Mucosa of rectum (tissue), 2 donors: ENCODE results near the gene ELOF1.
A peak's percentile ranks its signal among the peaks of the same experiment; 100 is the strongest.

Experiments used
- H3K27ac ChIP-seq, 2 donors: one replicate each; pipeline ENCODE4 v1.7.0; 2013; ENCODE audit warnings: inconsistent platforms in 2 of 2, low read depth in 2 of 2, low read length in 2 of 2
- H3K27me3 ChIP-seq, 2 donors: one replicate each; pipeline ENCODE4 v1.7.0; 2013; ENCODE audit warnings: low read length in 2 of 2; ENCODE audit not compliant: control insufficient read depth in 2 of 2, insufficient read depth in 2 of 2
- H3K36me3 ChIP-seq, 2 donors: one replicate each; pipeline ENCODE4 v1.7.0; 2013; ENCODE audit warnings: low read length in 2 of 2; ENCODE audit not compliant: control insufficient read depth in 2 of 2, insufficient read depth in 2 of 2
- H3K4me1 ChIP-seq, 2 donors: one replicate each; pipeline ENCODE4 v1.7.0; 2013; ENCODE audit warnings: low read length in 2 of 2, mild to moderate bottlenecking in 1 of 2; ENCODE audit not compliant: control insufficient read depth in 2 of 2, insufficient read depth in 2 of 2
- H3K4me3 ChIP-seq, 2 donors: one replicate each; pipeline ENCODE4 v1.7.0; 2013; ENCODE audit warnings: low read length in 2 of 2
- H3K9ac ChIP-seq, 2 donors: one replicate each; pipeline ENCODE4 v1.7.0; 2013; ENCODE audit warnings: low read length in 2 of 2, low read depth in 1 of 2, mild to moderate bottlenecking in 1 of 2
- H3K9me3 ChIP-seq, 2 donors: one replicate each; pipeline ENCODE4 v1.7.0; 2013; ENCODE audit warnings: low read length in 2 of 2; ENCODE audit not compliant: control insufficient read depth in 2 of 2
- donor health status: healthy.
- donor health status: Normal muscosa, but diverticular disease.

The ELOF1 gene

GRCh38 chr19:11552666-11553372 is 6.2 kb downstream of the ELOF1 start:
- Histone ChIP-seq H3K36me3 (peaks cover 15 to 31% of the 10 kb centered on the region in 2 donors), H3K4me1 (peaks cover under 1 to 1% of the 10 kb centered on the region in 2 donors), H3K9ac (no peak overlapping the region), H3K27me3 (no peaks in the 10 kb centered on the region), H3K27ac (peak overlapping the region in 1 of 2 donors; percentile 68), H3K9me3 (no peaks in the 10 kb centered on the region), H3K4me3 (no peak overlapping the region)

GRCh38 chr19:11551603-11552235 is 7.3 kb downstream of the ELOF1 start:
- Histone ChIP-seq H3K27me3 (no peaks in the 10 kb centered on the region), H3K4me1 (no peaks in the 10 kb centered on the region), H3K4me3 (no peak overlapping the region), H3K9me3 (no peaks in the 10 kb centered on the region), H3K27ac (peak overlapping the region; percentile 2 to 68), H3K9ac (no peak overlapping the region), H3K36me3 (peaks cover 15 to 29% of the 10 kb centered on the region in 2 donors)

- Histone ChIP-seq H3K9me3 (no peaks in the 10 kb centered on the region), H3K9ac (no peak overlapping the region), H3K27ac (no peak overlapping the region), H3K4me3 (no peak overlapping the region), H3K4me1 (no peaks in the 10 kb centered on the region), H3K36me3 (peaks cover 15 to 21% of the 10 kb centered on the region in 2 donors), H3K27me3 (no peaks in the 10 kb centered on the region)
Measured at GRCh38 chr19:11550265-11550664, 8.8 kb downstream of the ELOF1 start.

- Histone ChIP-seq H3K27me3 (no peaks in the 10 kb centered on the region), H3K4me3 (no peak overlapping the region), H3K36me3 (peaks cover 15 to 19% of the 10 kb centered on the region in 2 donors), H3K9ac (no peak overlapping the region), H3K4me1 (no peaks in the 10 kb centered on the region), H3K27ac (no peak overlapping the region), H3K9me3 (no peaks in the 10 kb centered on the region)
Measured at GRCh38 chr19:11549386-11549953, 9.6 kb downstream of the ELOF1 start.

GRCh38 chr19:11547929-11548700 is 10.9 kb downstream of the ELOF1 start:
- H3K4me1 ChIP-seq, result no peaks in the 10 kb centered on the region
- H3K27me3 ChIP-seq, result no peaks in the 10 kb centered on the region
- no peak overlapping the region for H3K4me3 ChIP-seq
- H3K27ac ChIP-seq, result no peak overlapping the region
- peaks cover 1 to 6% of the 10 kb centered on the region in 2 donors for H3K36me3 ChIP-seq
- no peak overlapping the region for H3K9ac ChIP-seq
- no peaks in the 10 kb centered on the region for H3K9me3 ChIP-seq

GRCh38 chr19:11541238-11541637 is 17.8 kb downstream of the ELOF1 start:
- H3K27ac ChIP-seq, result no peak overlapping the region
- H3K36me3 ChIP-seq, result no peaks in the 10 kb centered on the region
- peaks cover 0 to 3% of the 10 kb centered on the region in 2 donors for H3K4me1 ChIP-seq
- no peaks in the 10 kb centered on the region for H3K9me3 ChIP-seq
- H3K9ac ChIP-seq, result no peak overlapping the region
- peaks cover 5 to 15% of the 10 kb centered on the region in 2 donors for H3K27me3 ChIP-seq
- H3K4me3 ChIP-seq, result no peak overlapping the region

GRCh38 chr19:11540645-11541044 is 18.4 kb downstream of the ELOF1 start:
- no peaks in the 10 kb centered on the region for H3K9me3 ChIP-seq
- H3K27ac ChIP-seq, result peak overlapping the region; percentile 25 to 65
- H3K36me3 ChIP-seq, result no peaks in the 10 kb centered on the region
- no peak overlapping the region for H3K9ac ChIP-seq
- H3K27me3 ChIP-seq, result peaks cover 5 to 15% of the 10 kb centered on the region in 2 donors
- peaks cover 0 to 8% of the 10 kb centered on the region in 2 donors for H3K4me1 ChIP-seq
- no peak overlapping the region for H3K4me3 ChIP-seq

GRCh38 chr19:11539495-11540365 is 19.3 kb downstream of the ELOF1 start:
- Histone ChIP-seq H3K36me3 (no peaks in the 10 kb centered on the region), H3K9me3 (no peaks in the 10 kb centered on the region), H3K4me3 (peak overlapping the region; percentile 12 to 65), H3K9ac (peak overlapping the region; percentile 38 to 63), H3K4me1 (peaks cover 0 to 8% of the 10 kb centered on the region in 2 donors), H3K27ac (peak overlapping the region; percentile 71 to 76), H3K27me3 (peaks cover 5 to 15% of the 10 kb centered on the region in 2 donors)

GRCh38 chr19:11538232-11539036 is 20.6 kb downstream of the ELOF1 start, which contains the start of gene CNN1:
TSS of gene CNN1 (plus strand) at chr19:11538851. CDS start at chr19:11538928, 77 bp downstream.
- H3K4me3 ChIP-seq, result peak within 1 kb of the TSS; percentile 12 to 65
- H3K27ac ChIP-seq, result peak within 1 kb of the TSS; percentile 71 to 76
- peak within 1 kb of the TSS; percentile 38 to 63 for H3K9ac ChIP-seq
- H3K4me1 ChIP-seq, result peaks cover 0 to 8% of the 10 kb centered on the region in 2 donors
- H3K9me3 ChIP-seq, result no peaks in the 10 kb centered on the region
- peaks cover 5 to 15% of the 10 kb centered on the region in 2 donors for H3K27me3 ChIP-seq
- no peaks in the 10 kb centered on the region for H3K36me3 ChIP-seq
